Embryonic facial prominence (tissue), 1 donor: ENCODE data around the gene OR2W1.

Experiments used
- DNase-seq: peaks from one replicate; pipeline ENCODE4 v3.0.0-alpha.2; 2016; ENCODE audit errors: extremely low spot score

The OR2W1 gene

DNA sequence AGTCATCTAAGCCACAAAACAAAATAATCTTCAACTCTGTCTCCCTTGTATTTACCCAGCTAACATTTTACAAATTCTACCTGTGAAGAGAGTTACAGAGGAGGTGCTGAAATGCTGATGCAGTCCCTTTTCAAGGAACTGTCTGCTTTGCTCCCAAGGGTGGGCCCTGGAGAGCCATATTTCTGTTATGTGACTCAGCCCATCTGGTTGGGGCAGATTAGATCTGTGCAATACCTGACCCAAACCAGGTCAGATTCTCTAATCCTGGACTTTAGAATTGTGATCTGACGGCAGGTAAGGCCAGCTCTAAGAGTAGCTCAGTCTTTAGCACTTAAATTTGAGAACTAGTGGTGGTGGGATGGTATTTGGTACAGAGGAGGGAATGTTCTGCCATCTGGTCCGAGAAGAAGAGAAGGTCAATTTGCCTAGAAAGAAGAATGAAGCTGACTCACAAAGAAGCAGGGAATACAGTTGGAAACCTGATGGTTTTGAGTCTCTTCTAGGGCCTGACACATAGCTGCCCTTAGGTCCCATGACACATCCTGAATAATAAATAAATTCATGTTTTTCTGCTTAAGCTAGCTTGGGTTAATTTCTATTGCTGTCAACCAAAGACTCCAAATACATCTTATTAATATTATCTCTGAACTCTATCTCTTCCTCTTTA lies 48.0 kb downstream of the OR2W1 start:
- no peak for DNase-seq

DNA sequence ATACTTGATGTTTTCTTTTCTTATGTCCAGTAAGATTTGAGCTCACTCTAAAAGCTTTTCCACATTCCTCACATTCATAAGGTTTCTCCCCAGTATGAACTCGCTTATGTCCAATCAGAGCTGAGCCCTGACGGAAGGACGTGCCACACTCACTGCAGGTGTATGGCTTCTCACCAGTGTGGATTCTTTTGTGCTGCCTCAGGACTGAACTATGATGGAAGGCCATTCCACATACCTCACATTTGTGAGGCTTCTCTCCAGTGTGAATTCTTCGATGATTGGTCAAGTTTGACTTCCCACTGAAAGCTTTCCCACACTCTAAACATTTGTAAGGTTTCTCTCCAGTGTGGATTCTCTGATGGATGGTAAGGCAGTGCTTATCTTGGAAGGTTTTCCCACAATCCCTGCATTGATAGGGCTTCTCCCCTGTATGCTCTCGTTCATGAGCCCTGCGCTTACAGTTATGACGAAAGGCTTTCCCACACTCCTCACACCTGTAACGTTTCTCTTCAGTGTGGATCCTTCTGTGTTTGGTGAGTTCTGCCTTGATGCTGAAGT lies 49.8 kb downstream of the OR2W1 start:
- DNase-seq = no peak
